Measurements from ENCODE around the gene TMEM131L.

- no peak for TF ChIP-seq TCF12 (IDR thresholded peaks at IDR 0.05; ENCODE audit: low read depth)
- TF ChIP-seq REST (IDR thresholded peaks at IDR 0.05; ENCODE audit: low read depth), result no peak
- TF ChIP-seq TAF1 (IDR thresholded peaks at IDR 0.05; ENCODE audit: low read depth), result no peak
- no peak for TF ChIP-seq FOXM1 (IDR thresholded peaks at IDR 0.05; ENCODE audit: borderline replicate concordance, low read depth)
- TF ChIP-seq NFIC (IDR thresholded peaks at IDR 0.05), result no peak
- TF ChIP-seq EP300 (IDR thresholded peaks at IDR 0.05; ENCODE audit: borderline replicate concordance), result no peak
- no peak for TF ChIP-seq RAD21 (IDR thresholded peaks at IDR 0.05; ENCODE audit: low read depth)
These were observed 10.8 kb downstream of the TMEM131L start for GRCh38 chr4:153476829-153477574.

Data from Ishikawa (cell line).